H1 (cell line): ENCODE data around the gene C19orf12. TPM values are rescaled to one million over a fixed set of nuclear protein-coding genes. Genes with fewer than 3 reads are reported as not detected.

Experiments
- BRCA1 ChIP-seq: IDR thresholded peaks from 2 replicates; pipeline ENCODE4 v1.6.1; 2012; ENCODE audit warnings: low read depth, low read length, improper control_type of control experiment
- EP300 ChIP-seq, 2 experiments: IDR thresholded peaks; 1 replicate in 1 of 2; 2 replicates in 1 of 2; pipeline ENCODE4 v1.6.1; 2011 to 2012; ENCODE audit warnings: low read depth in 2 of 2, low read length in 2 of 2, mild to moderate bottlenecking in 2 of 2, borderline replicate concordance in 1 of 2, inconsistent platforms in 1 of 2, moderate library complexity in 1 of 2
- KDM4A ChIP-seq: IDR thresholded peaks from one replicate; pipeline ENCODE4 v1.7.1; 2012; ENCODE audit warnings: low read depth, mild to moderate bottlenecking, moderate library complexity, low read length, inconsistent platforms; ENCODE audit not compliant: severe bottlenecking
- NRF1 ChIP-seq: IDR thresholded peaks from 2 replicates; pipeline ENCODE4 v1.6.1; 2011; ENCODE audit warnings: mild to moderate bottlenecking, low read depth, low read length, improper control_type of control experiment
- SP2 ChIP-seq: IDR thresholded peaks from 2 replicates; pipeline ENCODE4 v1.6.1; 2012; ENCODE audit warnings: mild to moderate bottlenecking, low read length, inconsistent platforms
- SUZ12 ChIP-seq: fragments of 200-600 bp; sonication (generic); IDR thresholded peaks from 2 replicates; pipeline ENCODE4 v1.6.1; 2012; ENCODE audit warnings: mild to moderate bottlenecking, inconsistent platforms, low read length, moderate library complexity, mixed read lengths
- TAF1 ChIP-seq: IDR thresholded peaks from 2 replicates; pipeline ENCODE4 v1.6.1; 2011; ENCODE audit warnings: mild to moderate bottlenecking, low read depth, low read length
- polyA plus RNA-seq, 7 experiments: library from polyadenylated mRNA; depleted of rRNA in 3 of 7; stranded (reverse) in 5 of 7; unstranded in 2 of 7; fragments of >200 nt in 5 of 7; fragments of 200-250 nt in 2 of 7; gene quantifications; 1 replicate in 5 of 7; 2 replicates in 1 of 7; 4 replicates in 1 of 7; pipeline versions ENCODE4 v1.2.1 to v1.2.3, GENCODE V29; 2011 to 2013; ENCODE audit warnings: missing spikeins in 2 of 7, mixed read lengths in 2 of 7
- total RNA-seq: library from RNA; stranded (reverse); fragmentation: NEBNext Ultra II Directional; extraction: Animal tissue kit (Norgen Biotek cat#: 25700); gene quantifications from 2 replicates; pipeline ENCODE4 v1.2.1, GENCODE V29; 2021

Gene C19orf12
- total and polyA plus RNA-seq, 2 of the 8 experiments (the other 6 are each of a cell fraction or from before 2014, with no cell fraction given), result 10.7 to 11.9 TPM

DNA sequence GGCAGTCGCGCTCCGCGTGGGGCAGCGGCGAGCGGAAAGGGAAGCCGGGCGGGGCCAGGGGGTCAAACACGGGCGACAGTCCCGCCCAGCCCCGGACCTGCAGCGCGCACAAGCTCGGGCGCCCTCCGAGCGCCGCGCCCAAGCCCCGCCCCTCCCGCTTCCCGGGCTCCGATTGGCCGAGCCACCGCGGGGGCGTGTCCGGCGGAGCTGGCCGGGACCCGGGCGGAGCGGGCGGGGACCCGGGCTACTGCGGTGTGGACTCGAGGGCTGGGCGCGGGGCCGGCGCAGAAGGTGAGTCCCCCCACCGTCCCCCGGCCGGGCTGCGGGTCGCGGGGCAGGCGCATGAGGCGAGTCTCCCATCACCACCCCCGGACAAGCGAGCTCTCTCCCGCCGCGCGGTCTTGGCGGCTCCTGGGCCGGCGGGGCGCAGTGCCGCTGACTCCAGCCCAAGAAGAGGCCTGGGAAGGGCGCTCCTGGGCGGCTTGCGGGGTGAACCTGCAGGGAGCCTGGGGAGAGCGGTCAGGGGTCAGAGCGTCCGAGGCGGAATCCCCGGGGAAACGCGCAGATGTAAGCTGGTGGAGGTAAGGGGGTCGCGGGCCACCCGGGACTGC, 49.7 kb downstream of the C19orf12 start, which contains the start of gene PLEKHF1 (continued):
- TF ChIP-seq BRCA1, result no peak
- no peak for TF ChIP-seq SUZ12
- no peak for TF ChIP-seq SP2
- TF ChIP-seq KDM4A, result peak; percentile 92
- 0 out of 2 replicates have a peak, but pooled peaks have one; percentile 10 for TF ChIP-seq TAF1
- TF ChIP-seq EP300 (IDR thresholded peaks at IDR 0.05; ENCODE audit: borderline replicate concordance in 1 of 2, low read depth in 2 of 2, low read length in 2 of 2), result no peak
- no peak for TF ChIP-seq NRF1
